Neural cell (in vitro differentiated cells): Measurements from ENCODE around the gene TAS2R41. TPM values are rescaled to one million over a fixed set of nuclear protein-coding genes. Genes with fewer than 3 reads are reported as not detected.

Experiments
- H2AFZ ChIP-seq: fragments of 200-600, 300-800 bp; sonication (generic), shearing (Covaris generic); 2 replicates; pipeline ENCODE4 v1.6.0; 2014; ENCODE audit warnings: low read depth, mild to moderate bottlenecking, antibody characterized with exemption, low read length, moderate library complexity
- H3F3A ChIP-seq: fragments of 200-600 bp; shearing (Covaris generic); 2 replicates; pipeline ENCODE4 v1.6.1; 2016; ENCODE audit warnings: mild to moderate bottlenecking, moderate library complexity, mixed read lengths, antibody characterized with exemption, low read length; ENCODE audit not compliant: insufficient read depth, poor library complexity, severe bottlenecking
- H3K27ac ChIP-seq: fragments of 200-600, 300-800 bp; sonication (generic), shearing (Covaris generic); 2 replicates; pipeline ENCODE4 v1.5.1; 2014; ENCODE audit warnings: mild to moderate bottlenecking, low read length, moderate library complexity
- H3K27me3 ChIP-seq: fragments of 300-800, 200-600 bp; sonication (generic), shearing (Covaris generic); 2 replicates; pipeline ENCODE4 v1.6.0; 2014; ENCODE audit warnings: mild to moderate bottlenecking, low read depth, low read length, moderate library complexity; ENCODE audit not compliant: insufficient read depth
- H3K36me3 ChIP-seq: fragments of 300-800, 200-600 bp; sonication (generic), shearing (Covaris generic); 2 replicates; pipeline ENCODE4 v1.5.1; 2014; ENCODE audit warnings: mild to moderate bottlenecking, antibody characterized with exemption, low read length, moderate library complexity; ENCODE audit not compliant: insufficient read depth
- H3K4me2 ChIP-seq: fragments of 300-800, 200-600 bp; sonication (generic), shearing (Covaris generic); 2 replicates; pipeline ENCODE4 v1.6.0; 2014; ENCODE audit warnings: mild to moderate bottlenecking, low read length
- H3K4me3 ChIP-seq: fragments of 300-800, 200-600 bp; sonication (generic), shearing (Covaris generic); 2 replicates; pipeline ENCODE4 v1.5.1; 2014; ENCODE audit warnings: mild to moderate bottlenecking, low read length, moderate library complexity
- H3K79me2 ChIP-seq: fragments of 200-600 bp; shearing (Covaris generic); replicated peaks from 2 replicates; pipeline ENCODE4 v1.6.0; 2014; ENCODE audit warnings: mild to moderate bottlenecking, low read length, moderate library complexity; ENCODE audit not compliant: insufficient read depth
- H3K9ac ChIP-seq: fragments of 300-800, 200-600 bp; sonication (generic), shearing (Covaris generic); 2 replicates; pipeline ENCODE4 v1.6.1; 2016; ENCODE audit warnings: mild to moderate bottlenecking, low read length, mixed read lengths
- H3K9me2 ChIP-seq: fragments of 200-600 bp; shearing (Covaris generic); 2 replicates; pipeline ENCODE4 v1.6.1; 2016; ENCODE audit warnings: mild to moderate bottlenecking, low read length, mixed read lengths; ENCODE audit not compliant: insufficient read depth
- H3K9me3 ChIP-seq: fragments of 200-600, 300-800 bp; sonication (generic), shearing (Covaris generic); 2 replicates; pipeline ENCODE4 v1.6.1; 2016; ENCODE audit warnings: mild to moderate bottlenecking, mixed run types, low read length, moderate library complexity, mixed read lengths
- H4K20me1 ChIP-seq: fragments of 200-600 bp; shearing (Covaris generic); 2 replicates; pipeline ENCODE4 v1.6.1; 2016; ENCODE audit warnings: mild to moderate bottlenecking, mixed run types; ENCODE audit not compliant: insufficient read depth
- EP300 ChIP-seq: fragments of 450-650 bp; conservative IDR thresholded peaks from 2 replicates; pipeline ENCODE4 v1.6.1; 2014; ENCODE audit warnings: antibody characterized with exemption, mild to moderate bottlenecking, moderate library complexity; ENCODE audit not compliant: poor library complexity, severe bottlenecking
- EZH2 ChIP-seq: fragments of 200-600, 300-800 bp; shearing (Covaris generic), sonication (generic); IDR thresholded peaks from 2 replicates; pipeline ENCODE4 v1.6.1; 2014; ENCODE audit warnings: antibody characterized with exemption, low read length, borderline replicate concordance, mild to moderate bottlenecking; ENCODE audit not compliant: insufficient read depth, poor library complexity, severe bottlenecking
- MXI1 ChIP-seq: fragments of 450-650 bp; conservative IDR thresholded peaks from 2 replicates; pipeline ENCODE4 v1.6.1; 2014; ENCODE audit warnings: antibody characterized with exemption, mild to moderate bottlenecking; ENCODE audit not compliant: poor library complexity, severe bottlenecking
- POLR2AphosphoS5 ChIP-seq: IDR thresholded peaks from 2 replicates; pipeline ENCODE4 v1.6.1; 2012
- RAD21 ChIP-seq: fragments of 450-650 bp; conservative IDR thresholded peaks from 2 replicates; pipeline ENCODE4 v1.6.1; 2014; ENCODE audit warnings: antibody characterized with exemption, mild to moderate bottlenecking, moderate library complexity
- SMC3 ChIP-seq: fragments of 450-650 bp; conservative IDR thresholded peaks from 2 replicates; pipeline ENCODE4 v1.6.1; 2014; ENCODE audit warnings: antibody characterized with exemption, mild to moderate bottlenecking, moderate library complexity; ENCODE audit not compliant: poor library complexity
- TAF1 ChIP-seq: IDR thresholded peaks from 2 replicates; pipeline ENCODE4 v1.6.1; 2012; ENCODE audit warnings: low read depth
- polyA plus RNA-seq: library from polyadenylated mRNA; depleted of rRNA; stranded (reverse); fragments of >200 nt; gene quantifications from 2 replicates; pipeline ENCODE4 v1.2.3, GENCODE V29; 2014
- TF ChIP-seq, protein P1 (sequence below): fragments of 450-650 bp; IDR thresholded peaks from 2 replicates; pipeline ENCODE4 v1.5.1; 2014; ENCODE audit warnings: antibody characterized with exemption, mild to moderate bottlenecking, moderate library complexity; ENCODE audit not compliant: poor library complexity, severe bottlenecking
- TF ChIP-seq, protein P2 (sequence below): IDR thresholded peaks from 2 replicates; pipeline ENCODE4 v1.6.1; 2012; ENCODE audit warnings: borderline replicate concordance

The TAS2R41 gene
- polyA plus RNA-seq, 1 donor from 2014 or later = not detected

- Histone ChIP-seq H3F3A (no peaks in the 10 kb centered on the region), H3K79me2 (no peaks in the 10 kb centered on the region), H3K4me2 (no peak overlapping the region), H3K4me3 (no peak overlapping the region), H3K9me2 (no peaks in the 10 kb centered on the region), H3K27ac (no peak overlapping the region), H2AFZ (no peak overlapping the region), H3K9ac (no peak overlapping the region), H3K9me3 (no peaks in the 10 kb centered on the region), H3K36me3 (no peaks in the 10 kb centered on the region), H4K20me1 (no peaks in the 10 kb centered on the region), H3K27me3 (no peaks in the 10 kb centered on the region)
- TF ChIP-seq SMC3 (no peak), MXI1 (no peak), EZH2 (no peak), TAF1 (no peak), POLR2AphosphoS5 (no peak), RAD21 (no peak)
- TF ChIP-seq, protein P1, sequence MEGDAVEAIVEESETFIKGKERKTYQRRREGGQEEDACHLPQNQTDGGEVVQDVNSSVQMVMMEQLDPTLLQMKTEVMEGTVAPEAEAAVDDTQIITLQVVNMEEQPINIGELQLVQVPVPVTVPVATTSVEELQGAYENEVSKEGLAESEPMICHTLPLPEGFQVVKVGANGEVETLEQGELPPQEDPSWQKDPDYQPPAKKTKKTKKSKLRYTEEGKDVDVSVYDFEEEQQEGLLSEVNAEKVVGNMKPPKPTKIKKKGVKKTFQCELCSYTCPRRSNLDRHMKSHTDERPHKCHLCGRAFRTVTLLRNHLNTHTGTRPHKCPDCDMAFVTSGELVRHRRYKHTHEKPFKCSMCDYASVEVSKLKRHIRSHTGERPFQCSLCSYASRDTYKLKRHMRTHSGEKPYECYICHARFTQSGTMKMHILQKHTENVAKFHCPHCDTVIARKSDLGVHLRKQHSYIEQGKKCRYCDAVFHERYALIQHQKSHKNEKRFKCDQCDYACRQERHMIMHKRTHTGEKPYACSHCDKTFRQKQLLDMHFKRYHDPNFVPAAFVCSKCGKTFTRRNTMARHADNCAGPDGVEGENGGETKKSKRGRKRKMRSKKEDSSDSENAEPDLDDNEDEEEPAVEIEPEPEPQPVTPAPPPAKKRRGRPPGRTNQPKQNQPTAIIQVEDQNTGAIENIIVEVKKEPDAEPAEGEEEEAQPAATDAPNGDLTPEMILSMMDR = no peak
- TF ChIP-seq, protein P2, sequence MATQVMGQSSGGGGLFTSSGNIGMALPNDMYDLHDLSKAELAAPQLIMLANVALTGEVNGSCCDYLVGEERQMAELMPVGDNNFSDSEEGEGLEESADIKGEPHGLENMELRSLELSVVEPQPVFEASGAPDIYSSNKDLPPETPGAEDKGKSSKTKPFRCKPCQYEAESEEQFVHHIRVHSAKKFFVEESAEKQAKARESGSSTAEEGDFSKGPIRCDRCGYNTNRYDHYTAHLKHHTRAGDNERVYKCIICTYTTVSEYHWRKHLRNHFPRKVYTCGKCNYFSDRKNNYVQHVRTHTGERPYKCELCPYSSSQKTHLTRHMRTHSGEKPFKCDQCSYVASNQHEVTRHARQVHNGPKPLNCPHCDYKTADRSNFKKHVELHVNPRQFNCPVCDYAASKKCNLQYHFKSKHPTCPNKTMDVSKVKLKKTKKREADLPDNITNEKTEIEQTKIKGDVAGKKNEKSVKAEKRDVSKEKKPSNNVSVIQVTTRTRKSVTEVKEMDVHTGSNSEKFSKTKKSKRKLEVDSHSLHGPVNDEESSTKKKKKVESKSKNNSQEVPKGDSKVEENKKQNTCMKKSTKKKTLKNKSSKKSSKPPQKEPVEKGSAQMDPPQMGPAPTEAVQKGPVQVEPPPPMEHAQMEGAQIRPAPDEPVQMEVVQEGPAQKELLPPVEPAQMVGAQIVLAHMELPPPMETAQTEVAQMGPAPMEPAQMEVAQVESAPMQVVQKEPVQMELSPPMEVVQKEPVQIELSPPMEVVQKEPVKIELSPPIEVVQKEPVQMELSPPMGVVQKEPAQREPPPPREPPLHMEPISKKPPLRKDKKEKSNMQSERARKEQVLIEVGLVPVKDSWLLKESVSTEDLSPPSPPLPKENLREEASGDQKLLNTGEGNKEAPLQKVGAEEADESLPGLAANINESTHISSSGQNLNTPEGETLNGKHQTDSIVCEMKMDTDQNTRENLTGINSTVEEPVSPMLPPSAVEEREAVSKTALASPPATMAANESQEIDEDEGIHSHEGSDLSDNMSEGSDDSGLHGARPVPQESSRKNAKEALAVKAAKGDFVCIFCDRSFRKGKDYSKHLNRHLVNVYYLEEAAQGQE = no peak
These were observed 14.4 kb downstream of the TAS2R41 start for GRCh38 chr7:143492043-143492471.

DNA sequence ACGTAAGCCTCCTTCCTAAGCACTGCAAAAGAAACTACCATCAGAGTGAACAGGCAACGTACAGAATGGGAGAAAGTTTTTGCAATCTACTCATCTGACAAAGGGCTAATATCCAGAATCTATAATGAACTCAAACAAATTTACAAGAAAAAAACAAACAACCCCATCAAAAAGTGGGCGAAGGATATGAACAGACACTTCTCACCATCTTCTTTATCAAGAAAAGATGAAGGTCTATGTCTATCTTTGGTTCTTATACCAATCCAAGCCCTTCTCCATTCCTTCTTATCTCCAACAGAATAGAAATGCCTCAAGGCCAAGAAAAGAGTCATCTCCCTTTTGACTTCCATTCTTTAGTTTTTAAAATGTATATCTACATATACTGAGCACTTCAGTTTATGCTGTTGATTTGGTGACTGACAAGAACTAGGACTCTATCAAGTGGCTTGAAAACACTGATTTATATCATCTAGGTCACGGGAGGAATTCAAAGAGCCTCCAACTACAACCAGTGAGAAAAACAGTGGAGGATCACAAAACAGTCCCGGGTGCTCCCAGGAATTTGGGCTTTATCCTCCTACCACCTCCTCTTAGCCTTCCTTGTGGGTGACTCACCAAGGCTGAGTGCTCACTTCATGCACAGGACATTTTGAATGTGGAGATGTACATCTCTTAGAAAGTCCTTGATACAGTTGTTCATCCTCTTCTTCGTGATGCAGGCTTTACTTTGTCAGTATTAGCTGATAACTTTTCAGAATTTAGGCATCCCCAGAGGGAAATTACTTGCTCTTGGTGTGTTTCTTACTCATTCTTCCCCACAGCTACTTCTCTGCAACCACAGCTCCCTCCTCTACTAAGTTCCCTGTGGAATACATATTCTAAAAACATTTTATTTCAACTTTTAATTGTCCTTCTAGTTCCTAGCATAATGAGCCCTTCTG is 15.4 kb downstream of the TAS2R41 start:
- no peak overlapping the region for H3K27ac ChIP-seq
- no peaks in the 10 kb centered on the region for H3K79me2 ChIP-seq
- no peaks in the 10 kb centered on the region for H3K9me3 ChIP-seq
- TF ChIP-seq RAD21 (no peak), EZH2 (no peak), SMC3 (no peak), MXI1 (no peak), EP300 (no peak), POLR2AphosphoS5 (no peak), TAF1 (no peak)
- no peaks in the 10 kb centered on the region for H4K20me1 ChIP-seq
- no peak overlapping the region for H3K4me2 ChIP-seq
- no peaks in the 10 kb centered on the region for H3F3A ChIP-seq
- H3K27me3 ChIP-seq = no peaks in the 10 kb centered on the region
- no peak overlapping the region for H2AFZ ChIP-seq
- H3K9ac ChIP-seq = no peak overlapping the region
- H3K36me3 ChIP-seq = no peaks in the 10 kb centered on the region
- no peak overlapping the region for H3K4me3 ChIP-seq
- H3K9me2 ChIP-seq = no peaks in the 10 kb centered on the region
